K562 (cell line): ENCODE results near the gene RABL3. TPM values are rescaled to one million over a fixed set of nuclear protein-coding genes. Genes with fewer than 3 reads are reported as not detected.
A peak's percentile ranks its signal among the peaks of the same experiment; 100 is the strongest.

Source experiments
- BACH1 ChIP-seq: fragments of 200-800 bp; sonication (Bioruptor generic); IDR thresholded peaks from 2 replicates; pipeline ENCODE4 v1.6.1; 2016; ENCODE audit warnings: missing genetic modification characterization, missing compliant biosample characterization
- CREB5 ChIP-seq: fragments of 250-450 bp; sonication (Bioruptor Pico); IDR thresholded peaks from 2 replicates; pipeline ENCODE4 v1.5.0; 2020; ENCODE audit warnings: mild to moderate bottlenecking
- DDX20 ChIP-seq: fragments of 450-650 bp; IDR thresholded peaks from 2 replicates; pipeline ENCODE4 v1.6.1; 2016; ENCODE audit warnings: missing genetic modification characterization, low read depth, mild to moderate bottlenecking, missing compliant biosample characterization, moderate library complexity
- DPF2 ChIP-seq: fragments of 450-650 bp; IDR thresholded peaks from 2 replicates; pipeline ENCODE4 v1.6.1; 2016
- IFI16 ChIP-seq: fragments of 250-450 bp; sonication (Bioruptor Pico); IDR thresholded peaks from 2 replicates; pipeline ENCODE4 v2.1.2; 2022; ENCODE audit warnings: mild to moderate bottlenecking, inconsistent platforms
- IRF9 ChIP-seq: fragments of 450-650 bp; IDR thresholded peaks from 2 replicates; pipeline ENCODE4 v1.6.1; 2016; ENCODE audit warnings: missing biosample characterization, missing genetic modification characterization
- LCOR ChIP-seq: sonication (generic); formaldehyde crosslinking; IDR thresholded peaks from 2 replicates; pipeline ENCODE4 v1.8.0; 2022; ENCODE audit warnings: mild to moderate bottlenecking, missing genetic modification reagents
- NKRF ChIP-seq: fragments of 450-650 bp; IDR thresholded peaks from 2 replicates; pipeline ENCODE4 v1.6.1; 2016; ENCODE audit warnings: borderline replicate concordance
- PTBP1 ChIP-seq: fragments of 200-400 bp; formaldehyde crosslinking; IDR thresholded peaks from 2 replicates; pipeline ENCODE4 v1.6.1; 2017; ENCODE audit warnings: low read depth, low read length
- RBBP5 ChIP-seq: fragments of 200-600 bp; sonication (generic); IDR thresholded peaks from 2 replicates; pipeline ENCODE4 v1.6.1; 2012; ENCODE audit warnings: borderline replicate concordance, mild to moderate bottlenecking, low read length, control low read depth, inconsistent platforms; ENCODE audit not compliant: insufficient read depth, poor library complexity, severe bottlenecking
- SAFB2 ChIP-seq: fragments of 200-400 bp; formaldehyde crosslinking; IDR thresholded peaks from 2 replicates; pipeline ENCODE4 v1.6.1; 2018; ENCODE audit warnings: borderline replicate concordance, low read length, low read depth, moderate library complexity; ENCODE audit not compliant: severe bottlenecking
- SMARCA4 ChIP-seq: fragments of 450-650 bp; IDR thresholded peaks from 2 replicates; pipeline ENCODE4 v1.6.1; 2016
- SMARCC2 ChIP-seq: fragments of 450-650 bp; IDR thresholded peaks from 2 replicates; pipeline ENCODE4 v1.6.1; 2017; ENCODE audit warnings: antibody characterized with exemption, moderate library complexity, mild to moderate bottlenecking, low read depth
- YBX1 ChIP-seq: fragments of 450-650 bp; IDR thresholded peaks from 2 replicates; pipeline ENCODE4 v1.7.1; 2016; ENCODE audit warnings: mild to moderate bottlenecking
- ZBTB26 ChIP-seq: fragments of 450-650 bp; formaldehyde crosslinking; IDR thresholded peaks from 2 replicates; pipeline ENCODE4 v1.4.0; 2022; ENCODE audit warnings: missing genetic modification characterization
- ZNF175 ChIP-seq: fragments of 200-800 bp; sonication (Bioruptor generic); IDR thresholded peaks from 2 replicates; pipeline ENCODE4 v1.6.1; 2016; ENCODE audit warnings: low read depth, mild to moderate bottlenecking, missing genetic modification characterization, missing compliant biosample characterization
- ZNF592 ChIP-seq: fragments of 450-650 bp; IDR thresholded peaks from 2 replicates; pipeline ENCODE4 v1.6.1; 2017; ENCODE audit warnings: antibody characterized with exemption, mild to moderate bottlenecking
- polyA plus RNA-seq, 8 experiments: library from polyadenylated mRNA; depleted of rRNA in 4 of 8; stranded (reverse) in 5 of 8; unstranded in 3 of 8; fragments of >200 nt; fragmentation: Nextera tagmentation in 2 of 8; fragmentation: Illumina TruSeq in 1 of 8; extraction: Ambion mirVana in 2 of 8; extraction: Trizol in 1 of 8; gene quantifications; 2 replicates each; pipeline versions ENCODE4 v1.2.1 to v1.2.3, GENCODE V29; 2011 to 2014; ENCODE audit warnings: inconsistent platforms in 1 of 8, missing spikeins in 1 of 8
- total RNA-seq, 7 experiments: library from RNA; depleted of rRNA in 6 of 7; stranded (reverse); fragments of >200 nt in 6 of 7; fragmentation: Illumina TruSeq in 2 of 7; extraction: Trizol in 2 of 7; gene quantifications; 2 replicates each; pipeline versions ENCODE4 v1.2.1 to v1.2.3, GENCODE V29; 2011 to 2021; ENCODE audit warnings: low replicate concordance in 1 of 7

RABL3 gene
- total and polyA plus RNA-seq, 9 of the 15 experiments (the other 6 are each of a cell fraction or from before 2014, with no cell fraction given), result 6.5 to 30.7 (median 12.3) TPM

GRCh38 chr3:120773932-120774331, 31.6 kb upstream of the RABL3 start (continued):
- TF ChIP-seq IRF9 (tag), result no peak
- no peak for TF ChIP-seq PTBP1
- TF ChIP-seq ZBTB26 (CRISPR knock-in tag), result no peak
- TF ChIP-seq DPF2, result 0 out of 2 replicates have a peak, but pooled peaks have one; percentile 32
- TF ChIP-seq LCOR, result no peak
- no peak for TF ChIP-seq DDX20 (tag)
- TF ChIP-seq NKRF, result no peak
- no peak for TF ChIP-seq SAFB2
- no peak for TF ChIP-seq YBX1
- no peak for TF ChIP-seq ZNF592
- no peak for TF ChIP-seq CREB5 (CRISPR knock-in tag)
- TF ChIP-seq SMARCC2, result no peak
- no peak for TF ChIP-seq RBBP5
- TF ChIP-seq SMARCA4, result peak; percentile 61; the same call in 1 of the 2 replicates
- no peak for TF ChIP-seq IFI16
- TF ChIP-seq ZNF175 (CRISPR knock-in tag), result no peak
- no peak for TF ChIP-seq BACH1 (tag)
